Vagina (tissue), 2 donors: ENCODE data around the gene CLHC1. TPM values are rescaled to one million over a fixed set of nuclear protein-coding genes. Genes with fewer than 3 reads are reported as not detected.
A peak's percentile ranks its signal among the peaks of the same experiment; 100 is the strongest.

Experiments
- DNase-seq, 2 donors: peaks; one replicate each; pipeline ENCODE4 v3.0.0-alpha.2; 2017; ENCODE audit errors: extremely low spot score in 2 of 2
- H3K27ac ChIP-seq: fragments of 200-600 bp; sonication (generic); one replicate; pipeline ENCODE4 v1.5.1; 2019
- H3K27me3 ChIP-seq: fragments of 200-600 bp; sonication (generic); one replicate; pipeline ENCODE4 v1.5.1; 2019
- H3K36me3 ChIP-seq, 2 donors: fragments of 200-600 bp; sonication (generic); one replicate each; pipeline ENCODE4 v1.5.1; 2017 to 2019
- H3K4me1 ChIP-seq: fragments of 200-600 bp; sonication (generic); one replicate; pipeline ENCODE4 v1.5.1; 2019
- H3K4me3 ChIP-seq, 2 donors: fragments of 200-600 bp; sonication (generic); 1 replicate in 1 of 2; 2 replicates in 1 of 2; pipeline ENCODE4 v1.5.1; 2016 to 2019
- H3K9me3 ChIP-seq: fragments of 200-600 bp; sonication (generic); one replicate; pipeline ENCODE4 v1.5.1; 2019
- CTCF ChIP-seq, 3 experiments: fragments of 450-650 bp in 2 of 3; fragments of 200-600 bp in 1 of 3; sonication (generic) in 1 of 3; IDR thresholded peaks; one replicate each; pipeline ENCODE4 v1.5.1; 2017 to 2019; ENCODE audit warnings: antibody characterized with exemption in 3 of 3, mild to moderate bottlenecking in 2 of 3, moderate library complexity in 2 of 3
- POLR2A ChIP-seq, 2 donors: fragments of 450-650 bp; IDR thresholded peaks; one replicate each; pipeline ENCODE4 v1.6.1; 2017; ENCODE audit warnings: antibody characterized with exemption in 2 of 2, mild to moderate bottlenecking in 2 of 2, moderate library complexity in 2 of 2
- POLR2AphosphoS5 ChIP-seq, 2 donors: sonication (generic); formaldehyde crosslinking; IDR thresholded peaks; one replicate each; pipeline ENCODE4 v1.9.0; 2017; ENCODE audit warnings: antibody characterized with exemption in 2 of 2, mild to moderate bottlenecking in 2 of 2, low read depth in 1 of 2; ENCODE audit not compliant: insufficient read depth in 1 of 2
- intact Hi-C: fragments of 100-400 bp; cut with DNase I; formaldehyde crosslinking; loops from one replicate; pipeline ENCODE4 v1.15.1; 2023
- total RNA-seq: library from RNA; depleted of rRNA; stranded (reverse); fragments of >200 nt; gene quantifications from one replicate; pipeline ENCODE4 v1.2.3, GENCODE V29; 2016

CLHC1 gene
- total RNA-seq, 1 donor from 2014 or later, result 4.7 TPM

- Histone ChIP-seq H3K4me3 (no peak overlapping the region), H3K27me3 (no peaks in the 10 kb centered on the region), H3K4me1 (peaks cover 13% of the 10 kb centered on the region), H3K27ac (no peak overlapping the region), H3K36me3 (peaks cover 0 to 47% of the 10 kb centered on the region in 2 donors), H3K9me3 (no peaks in the 10 kb centered on the region)
- TF ChIP-seq POLR2AphosphoS5 (IDR thresholded peaks at IDR 0.05; ENCODE audit: insufficient read depth in 1 of 2, low read depth in 1 of 2) (no peak), CTCF (IDR thresholded peaks at IDR 0.05) (no peak), POLR2A (IDR thresholded peaks at IDR 0.05) (no peak)
- DNase-seq, result no peak
- intact Hi-C loops, result no loop called here
Measured at GRCh38 chr2:55236992-55237543, 5.0 kb upstream of the CLHC1 start.

DNA sequence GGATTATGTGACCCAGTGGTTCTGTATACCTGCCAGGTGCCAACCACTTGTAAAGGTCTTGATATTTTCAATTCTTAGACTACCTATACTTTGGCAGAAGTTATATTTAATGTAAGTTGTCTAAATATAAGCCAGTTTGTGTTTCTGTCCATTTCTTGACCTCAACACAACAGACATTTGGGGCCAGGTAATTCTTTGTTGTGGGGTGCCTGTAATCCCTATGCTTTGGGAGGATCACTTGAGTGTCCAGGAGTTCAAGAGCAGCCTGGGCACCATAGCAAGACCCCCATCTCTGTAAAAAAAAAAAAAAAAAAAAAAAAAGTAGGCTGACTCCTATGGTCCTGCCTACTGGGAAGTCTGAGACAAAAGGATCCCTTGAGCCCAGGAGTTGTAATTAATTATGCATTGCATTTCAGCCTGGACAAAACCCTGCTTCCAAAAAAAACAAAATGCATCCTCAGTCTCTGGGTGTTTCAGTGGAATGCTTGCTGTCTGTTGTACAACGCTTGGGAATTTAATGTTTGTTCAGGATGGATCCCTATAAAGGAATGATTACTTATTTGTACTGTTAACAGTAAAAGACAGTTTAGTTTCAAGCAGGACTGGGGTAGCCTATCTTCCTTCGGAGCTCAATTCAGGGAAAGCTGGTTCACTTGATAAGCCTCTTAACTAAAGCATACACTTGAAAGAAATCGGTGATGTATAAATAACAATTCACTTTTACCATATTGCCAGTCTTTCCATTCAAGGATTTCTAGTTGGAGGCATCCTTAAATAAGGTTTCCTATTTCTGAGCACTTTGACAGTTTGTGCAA lies 3.8 kb upstream of the CLHC1 start:
- H3K36me3 ChIP-seq, result peaks cover 0 to 47% of the 10 kb centered on the region in 2 donors
- intact Hi-C loops, result no loop called here
- H3K9me3 ChIP-seq, result no peaks in the 10 kb centered on the region
- H3K27me3 ChIP-seq, result no peaks in the 10 kb centered on the region
- no peak overlapping the region for H3K27ac ChIP-seq
- H3K4me3 ChIP-seq, result no peak overlapping the region
- no peak for TF ChIP-seq CTCF (IDR thresholded peaks at IDR 0.05)
- TF ChIP-seq POLR2AphosphoS5 (IDR thresholded peaks at IDR 0.05; ENCODE audit: insufficient read depth in 1 of 2, low read depth in 1 of 2), result no peak
- TF ChIP-seq POLR2A (IDR thresholded peaks at IDR 0.05), result no peak
- peaks cover 20% of the 10 kb centered on the region for H3K4me1 ChIP-seq
- no peak for DNase-seq

- TF ChIP-seq CTCF (IDR thresholded peaks at IDR 0.05) (no peak), POLR2A (IDR thresholded peaks at IDR 0.05) (no peak), POLR2AphosphoS5 (IDR thresholded peaks at IDR 0.05; ENCODE audit: insufficient read depth in 1 of 2, low read depth in 1 of 2) (no peak)
- no peaks in the 10 kb centered on the region for H3K27me3 ChIP-seq
- H3K4me3 ChIP-seq, result peak overlapping the region; percentile 70 to 95
- H3K4me1 ChIP-seq, result peaks cover 25% of the 10 kb centered on the region
- H3K27ac ChIP-seq, result peak overlapping the region; percentile 92
- intact Hi-C loops, result no loop called here
- peaks cover 0 to 42% of the 10 kb centered on the region in 2 donors for H3K36me3 ChIP-seq
- DNase-seq, result no peak
- H3K9me3 ChIP-seq, result no peaks in the 10 kb centered on the region
Measured at GRCh38 chr2:55233658-55233940, 1.5 kb upstream of the CLHC1 start.

DNA sequence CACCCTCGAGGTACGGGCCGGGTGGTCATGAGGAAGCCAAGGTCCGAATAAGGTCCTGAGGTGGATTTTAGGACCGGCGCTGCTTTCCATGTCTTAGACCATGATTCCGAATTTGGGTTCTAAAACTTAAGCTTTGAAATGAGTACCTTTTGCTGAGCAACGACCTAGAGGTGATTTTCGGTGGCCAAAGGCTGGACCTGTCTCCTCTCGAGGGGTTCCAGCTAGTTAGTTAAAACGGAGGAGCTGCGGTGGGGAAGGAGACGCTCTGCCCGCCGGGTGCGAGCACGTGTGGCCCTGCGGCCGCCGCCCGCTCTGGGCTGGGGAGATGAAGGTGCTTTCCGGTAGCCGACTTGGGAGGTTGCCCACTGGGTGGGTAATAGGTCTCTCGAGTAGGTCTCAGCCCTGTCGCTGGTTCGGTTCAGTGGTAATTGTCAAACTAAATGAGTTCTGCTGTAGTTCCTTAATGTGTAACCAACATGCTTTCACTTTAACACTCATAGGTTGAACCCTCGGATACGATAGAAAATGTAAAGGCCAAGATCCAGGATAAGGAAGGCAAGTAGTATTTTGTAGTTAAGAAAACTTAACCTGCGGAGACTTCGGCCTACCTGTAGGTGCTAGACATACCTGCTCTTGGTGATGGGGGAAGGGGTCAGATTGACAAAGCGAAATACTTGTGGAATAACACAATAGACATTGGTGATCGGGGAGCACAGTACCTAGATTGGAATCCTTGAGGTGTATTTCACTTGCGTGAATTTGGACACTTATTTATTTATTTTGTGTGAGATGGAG lies 967 bp upstream of the CLHC1 start:
- Histone ChIP-seq H3K4me1 (peaks cover 25% of the 10 kb centered on the region), H3K9me3 (no peaks in the 10 kb centered on the region), H3K27me3 (no peaks in the 10 kb centered on the region), H3K4me3 (peak overlapping the region; percentile 70 to 95), H3K36me3 (peaks cover 0 to 37% of the 10 kb centered on the region in 2 donors), H3K27ac (peak overlapping the region; percentile 92)
- TF ChIP-seq POLR2A (IDR thresholded peaks at IDR 0.05) (no peak), POLR2AphosphoS5 (IDR thresholded peaks at IDR 0.05; ENCODE audit: insufficient read depth in 1 of 2, low read depth in 1 of 2) (peak in 1 of 2 donors; percentile 62)
- no peak for DNase-seq
- intact Hi-C loops, result no loop called here

GRCh38 chr2:55231546-55232083 lies 478 bp downstream of the CLHC1 start:
- H3K4me1 ChIP-seq, result peaks cover 25% of the 10 kb centered on the region
- H3K9me3 ChIP-seq, result no peaks in the 10 kb centered on the region
- intact Hi-C loops, result no loop called here
- peaks cover 0 to 29% of the 10 kb centered on the region in 2 donors for H3K36me3 ChIP-seq
- no peaks in the 10 kb centered on the region for H3K27me3 ChIP-seq
- no peak for TF ChIP-seq CTCF (IDR thresholded peaks at IDR 0.05)
- no peak for TF ChIP-seq POLR2AphosphoS5 (IDR thresholded peaks at IDR 0.05; ENCODE audit: insufficient read depth in 1 of 2, low read depth in 1 of 2)
- no peak for TF ChIP-seq POLR2A (IDR thresholded peaks at IDR 0.05)
- peak overlapping the region; percentile 92 for H3K27ac ChIP-seq
- no peak for DNase-seq
- peak overlapping the region; percentile 70 to 95 for H3K4me3 ChIP-seq
